Skeletal muscle tissue (tissue), 4 donors: ENCODE measurements around the gene ZFX. TPM values are rescaled to one million over a fixed set of nuclear protein-coding genes. Genes with fewer than 3 reads are reported as not detected.

ENCODE experiments used
- H3K27ac ChIP-seq: one replicate; pipeline ENCODE4 v1.7.0; 2013; ENCODE audit warnings: mild to moderate bottlenecking, low read depth, low read length, inconsistent platforms
- H3K27me3 ChIP-seq, 3 donors: one replicate each; pipeline ENCODE4 v1.7.0; 2013; ENCODE audit warnings: low read length in 3 of 3; ENCODE audit not compliant: control insufficient read depth in 3 of 3, insufficient read depth in 3 of 3
- H3K36me3 ChIP-seq, 3 donors: one replicate each; pipeline ENCODE4 v1.7.0; 2013; ENCODE audit warnings: low read length in 3 of 3; ENCODE audit not compliant: control insufficient read depth in 3 of 3, insufficient read depth in 3 of 3
- H3K4me1 ChIP-seq, 3 donors: one replicate each; pipeline ENCODE4 v1.7.0; 2013; ENCODE audit warnings: low read length in 3 of 3, mild to moderate bottlenecking in 3 of 3; ENCODE audit not compliant: control insufficient read depth in 3 of 3, insufficient read depth in 3 of 3
- H3K4me3 ChIP-seq, 3 donors: one replicate each; pipeline ENCODE4 v1.7.0; 2013; ENCODE audit warnings: low read length in 3 of 3
- H3K9ac ChIP-seq, 3 donors: one replicate each; pipeline ENCODE4 v1.7.0; 2013; ENCODE audit warnings: low read length in 3 of 3, mild to moderate bottlenecking in 3 of 3, moderate library complexity in 2 of 3, low read depth in 1 of 3
- H3K9me3 ChIP-seq, 3 donors: one replicate each; pipeline ENCODE4 v1.7.0; 2013; ENCODE audit warnings: low read length in 3 of 3; ENCODE audit not compliant: control insufficient read depth in 3 of 3
- total RNA-seq: library from RNA; depleted of rRNA; stranded (reverse); fragments of >200 nt; gene quantifications from one replicate; pipeline ENCODE4 v1.2.3, GENCODE V29; 2014
- donor health status: Osteomylitis.

Gene ZFX
- total RNA-seq, 1 donor from 2014 or later = 29.7 TPM

GRCh38 chrX:24228596-24228995 is 79.1 kb downstream of the ZFX start:
- Histone ChIP-seq H3K9me3 (no peaks in the 10 kb centered on the region), H3K27me3 (no peaks in the 10 kb centered on the region), H3K9ac (no peak overlapping the region), H3K4me3 (no peak overlapping the region), H3K4me1 (peaks cover 0 to 3% (median 3%) of the 10 kb centered on the region in 3 donors), H3K27ac (no peak overlapping the region), H3K36me3 (no peaks in the 10 kb centered on the region)

GRCh38 chrX:24229400-24229879 is 79.9 kb downstream of the ZFX start:
- H3K27ac ChIP-seq = no peak overlapping the region
- no peak overlapping the region for H3K4me3 ChIP-seq
- peaks cover 0 to 3% (median 3%) of the 10 kb centered on the region in 3 donors for H3K4me1 ChIP-seq
- H3K9ac ChIP-seq = no peak overlapping the region
- no peaks in the 10 kb centered on the region for H3K27me3 ChIP-seq
- H3K36me3 ChIP-seq = no peaks in the 10 kb centered on the region
- no peaks in the 10 kb centered on the region for H3K9me3 ChIP-seq

- H3K9ac ChIP-seq = no peak overlapping the region
- no peak overlapping the region for H3K27ac ChIP-seq
- no peaks in the 10 kb centered on the region for H3K27me3 ChIP-seq
- H3K36me3 ChIP-seq = no peaks in the 10 kb centered on the region
- peaks cover 0 to 3% (median 3%) of the 10 kb centered on the region in 3 donors for H3K4me1 ChIP-seq
- no peaks in the 10 kb centered on the region for H3K9me3 ChIP-seq
- H3K4me3 ChIP-seq = no peak overlapping the region
These were observed 80.4 kb downstream of the ZFX start for GRCh38 chrX:24229976-24230375.

GRCh38 chrX:24231131-24231540 is 81.6 kb downstream of the ZFX start:
- Histone ChIP-seq H3K27me3 (no peaks in the 10 kb centered on the region), H3K4me3 (no peak overlapping the region), H3K27ac (no peak overlapping the region), H3K36me3 (no peaks in the 10 kb centered on the region), H3K9me3 (no peaks in the 10 kb centered on the region), H3K9ac (no peak overlapping the region), H3K4me1 (peaks cover 0 to 3% (median 3%) of the 10 kb centered on the region in 3 donors)

GRCh38 chrX:24231641-24232179 is 82.2 kb downstream of the ZFX start:
- Histone ChIP-seq H3K36me3 (no peaks in the 10 kb centered on the region), H3K27ac (no peak overlapping the region), H3K4me1 (peaks cover 0 to 3% (median 3%) of the 10 kb centered on the region in 3 donors), H3K9me3 (no peaks in the 10 kb centered on the region), H3K9ac (no peak overlapping the region), H3K27me3 (no peaks in the 10 kb centered on the region), H3K4me3 (no peak overlapping the region)

GRCh38 chrX:24232796-24233195 is 83.3 kb downstream of the ZFX start:
- no peak overlapping the region for H3K27ac ChIP-seq
- no peaks in the 10 kb centered on the region for H3K27me3 ChIP-seq
- H3K9me3 ChIP-seq = no peaks in the 10 kb centered on the region
- no peak overlapping the region for H3K4me3 ChIP-seq
- no peaks in the 10 kb centered on the region for H3K36me3 ChIP-seq
- H3K9ac ChIP-seq = no peak overlapping the region
- H3K4me1 ChIP-seq = peaks cover 0 to 3% (median 3%) of the 10 kb centered on the region in 3 donors

- Histone ChIP-seq H3K9me3 (no peaks in the 10 kb centered on the region), H3K36me3 (no peaks in the 10 kb centered on the region), H3K9ac (no peak overlapping the region), H3K4me1 (peaks cover 0 to 1% (median under 1%) of the 10 kb centered on the region in 3 donors), H3K4me3 (no peak overlapping the region), H3K27me3 (no peaks in the 10 kb centered on the region), H3K27ac (no peak overlapping the region)
These were observed 85.7 kb downstream of the ZFX start for GRCh38 chrX:24235084-24235710.

- Histone ChIP-seq H3K27ac (no peak overlapping the region), H3K4me1 (peaks cover 0 to 9% (median 5%) of the 10 kb centered on the region in 3 donors), H3K27me3 (no peaks in the 10 kb centered on the region), H3K9me3 (no peaks in the 10 kb centered on the region), H3K9ac (no peak overlapping the region), H3K36me3 (no peaks in the 10 kb centered on the region), H3K4me3 (no peak overlapping the region)
These were observed 92.5 kb downstream of the ZFX start for GRCh38 chrX:24241822-24242648.

GRCh38 chrX:24242649-24243175 is 93.2 kb downstream of the ZFX start:
- H3K27me3 ChIP-seq = no peaks in the 10 kb centered on the region
- H3K9me3 ChIP-seq = no peaks in the 10 kb centered on the region
- no peaks in the 10 kb centered on the region for H3K36me3 ChIP-seq
- H3K4me1 ChIP-seq = peaks cover 0 to 9% (median 5%) of the 10 kb centered on the region in 3 donors
- peak overlapping the region; percentile 15 for H3K27ac ChIP-seq
- H3K4me3 ChIP-seq = no peak overlapping the region
- peak overlapping the region in 1 of 3 donors; percentile 25 for H3K9ac ChIP-seq
